Measurements from ENCODE around the gene PNCK.

Gene PNCK

GRCh38 chrX:153641627-153642026 lies 32.0 kb downstream of the PNCK start:
- no peak for DNase-seq (ENCODE audit: low read depth in 2 of 2)

GRCh38 chrX:153640736-153641575 lies 32.7 kb downstream of the PNCK start:
- DNase-seq (ENCODE audit: low read depth in 2 of 2), result no peak

DNA sequence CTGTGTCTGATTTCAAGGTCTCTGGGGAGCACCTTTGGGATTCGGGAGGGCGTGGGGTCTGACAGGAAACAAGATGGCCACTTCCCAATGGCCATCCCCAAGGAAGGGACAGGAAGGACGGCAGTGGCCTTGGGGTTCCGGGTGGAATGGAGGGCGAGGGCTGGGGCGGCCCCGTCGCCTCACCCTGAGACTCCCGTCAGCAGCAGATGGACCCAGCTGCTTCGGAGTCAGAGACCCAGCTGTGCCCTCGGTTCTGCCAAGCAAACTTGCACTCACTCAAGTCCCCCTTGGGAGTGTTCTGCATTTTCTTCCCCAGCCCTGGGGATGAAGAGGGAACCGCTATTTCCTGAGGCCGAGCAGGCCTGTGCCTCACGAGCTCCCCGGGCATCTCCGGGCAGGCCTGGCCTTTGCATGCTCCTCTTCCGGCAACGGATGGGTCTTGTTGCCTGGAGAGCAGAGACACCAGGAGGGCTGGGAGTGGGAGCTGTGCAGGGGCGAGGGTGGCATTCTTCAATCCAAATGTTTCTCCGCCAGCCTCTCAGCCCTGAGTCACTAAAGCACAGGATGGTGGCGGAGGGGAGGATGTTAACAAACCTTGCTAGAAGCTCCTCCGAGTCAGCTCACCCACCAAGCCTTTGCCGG lies 33.4 kb downstream of the PNCK start:
- no peak for DNase-seq (ENCODE audit: low read depth in 2 of 2)

GRCh38 chrX:153639177-153640044 lies 34.2 kb downstream of the PNCK start:
- no peak for DNase-seq (ENCODE audit: low read depth in 2 of 2)

DNA sequence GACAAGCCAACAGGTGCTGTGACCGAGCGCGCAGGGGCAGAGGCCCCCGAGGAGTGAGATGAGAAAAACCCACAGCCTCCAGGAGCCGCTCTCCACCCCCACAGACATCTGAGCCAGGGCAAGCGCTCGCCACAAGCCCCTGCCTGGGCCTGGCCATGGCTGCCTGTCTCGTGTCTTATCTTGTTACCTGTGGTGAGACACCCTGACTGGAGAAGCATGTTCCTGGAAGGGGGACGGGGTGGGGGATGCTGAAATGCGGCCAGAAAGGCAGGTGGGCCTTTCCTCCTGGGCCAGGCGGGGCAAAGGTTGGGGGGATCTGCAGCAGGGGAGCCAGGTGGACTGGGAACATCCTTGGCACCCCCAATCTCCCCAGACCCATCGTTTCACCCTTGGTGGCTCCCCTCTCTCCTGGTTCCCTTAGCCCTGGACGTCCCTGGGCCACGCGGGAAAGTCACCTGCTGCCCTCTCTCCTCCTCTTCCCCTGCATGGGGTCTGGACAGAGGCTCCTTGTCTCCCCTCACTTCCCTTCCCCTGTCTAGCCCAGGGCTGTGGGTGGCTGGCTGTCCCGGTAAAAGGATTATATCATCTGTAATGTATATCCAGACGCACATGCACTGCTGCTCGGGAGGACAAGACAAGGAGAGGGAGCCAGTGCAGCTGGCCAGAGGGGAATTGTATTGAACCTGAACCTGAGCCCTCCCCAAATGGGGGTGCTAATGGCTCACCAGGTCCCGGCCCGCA lies 35.0 kb downstream of the PNCK start:
- DNase-seq (ENCODE audit: low read depth in 2 of 2), result no peak

- no peak for DNase-seq (ENCODE audit: low read depth in 2 of 2)
Observed at GRCh38 chrX:153638041-153638371, 35.6 kb downstream of the PNCK start.

DNA sequence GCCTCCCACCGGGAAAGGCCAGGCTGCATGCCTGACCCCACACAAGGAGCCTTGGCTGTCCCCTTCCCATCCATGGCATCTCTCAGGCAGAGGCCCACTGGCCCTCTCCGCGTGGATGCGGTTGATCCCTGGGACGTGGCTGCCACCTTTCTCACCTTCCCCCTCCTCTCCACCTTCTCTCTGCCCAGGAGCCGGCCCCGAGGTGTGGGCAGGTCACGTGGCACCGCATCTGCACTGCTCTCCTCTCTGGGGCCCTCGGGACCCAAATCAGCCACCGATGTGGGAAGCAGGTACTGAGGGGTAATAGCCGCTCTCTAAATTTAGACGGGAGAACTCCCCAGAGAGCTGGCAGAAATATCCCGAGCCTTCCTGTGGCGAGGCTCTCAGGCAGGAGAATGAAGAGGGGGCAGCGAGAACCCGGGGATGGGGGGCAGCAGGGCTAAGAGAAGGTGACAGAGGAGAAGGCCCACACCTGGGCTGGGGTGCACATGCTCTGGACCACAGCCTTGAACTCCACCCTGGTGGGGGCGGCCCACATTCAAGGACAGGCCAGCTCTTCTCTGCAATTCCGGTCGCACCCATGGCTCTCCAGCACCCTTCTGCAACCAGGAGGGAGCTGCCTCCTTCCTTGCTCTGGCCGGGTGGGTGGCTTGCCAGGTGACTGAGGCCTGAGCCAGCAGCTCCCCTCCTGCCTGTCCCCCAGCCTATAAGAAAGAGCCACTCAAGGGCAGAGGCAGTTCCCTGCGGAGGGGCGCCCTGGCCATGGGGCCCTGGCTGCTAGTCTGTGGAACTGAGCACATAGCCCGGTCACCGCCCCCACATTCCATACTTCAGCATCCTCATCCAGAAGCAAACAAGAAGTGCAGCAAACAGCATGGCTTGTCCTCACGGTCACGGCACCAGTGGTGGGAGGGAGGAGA lies 36.2 kb downstream of the PNCK start:
- DNase-seq (ENCODE audit: low read depth in 2 of 2), result no peak

- DNase-seq (ENCODE audit: low read depth in 2 of 2), result no peak
Observed at GRCh38 chrX:153636716-153637115, 36.9 kb downstream of the PNCK start.

DNA sequence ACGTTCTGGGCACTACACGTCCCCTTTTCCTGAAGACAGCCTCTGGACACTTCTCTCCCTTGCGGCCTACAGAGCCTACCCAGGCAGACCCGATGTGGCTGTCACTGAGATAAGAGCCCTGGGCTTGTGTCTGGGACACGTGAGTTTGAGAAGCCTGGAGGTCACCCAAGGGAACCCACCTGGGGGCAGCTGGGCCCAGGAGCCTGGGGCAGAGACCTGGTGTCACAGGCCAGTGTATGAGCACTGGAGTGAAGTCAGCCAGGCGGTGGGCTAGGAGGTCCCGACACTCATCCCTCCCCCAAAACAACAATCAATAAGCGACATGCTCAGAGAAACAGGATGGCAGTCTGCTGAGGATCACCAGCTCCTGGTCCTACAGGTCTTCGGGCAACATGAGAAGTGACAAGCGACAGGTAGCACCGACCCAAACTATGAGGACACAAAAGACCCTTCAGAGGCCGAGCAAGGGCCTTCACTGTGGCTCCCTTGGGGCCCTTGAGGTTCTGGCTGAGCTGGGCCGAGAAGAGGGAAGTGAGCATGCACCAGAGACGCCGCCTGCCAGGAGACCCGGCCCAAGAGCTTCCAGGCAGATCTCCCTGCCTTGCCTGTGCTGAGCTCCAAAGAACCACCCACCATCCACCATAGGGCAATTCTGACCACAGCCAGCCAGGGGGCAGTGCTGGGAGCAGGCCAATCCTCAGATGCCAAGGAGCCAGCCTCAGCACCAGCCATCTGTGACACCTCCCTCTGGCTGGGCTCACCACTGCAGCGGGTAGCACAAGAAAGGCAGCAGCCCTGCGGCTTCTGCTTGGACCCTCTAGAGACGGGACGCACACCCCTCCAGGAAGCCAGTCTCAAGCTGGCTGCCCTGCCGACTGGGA lies 37.6 kb downstream of the PNCK start:
- DNase-seq (ENCODE audit: low read depth in 2 of 2), result no peak

- no peak for DNase-seq (ENCODE audit: low read depth in 2 of 2)
Observed at GRCh38 chrX:153635388-153635787, 38.2 kb downstream of the PNCK start.

DNA sequence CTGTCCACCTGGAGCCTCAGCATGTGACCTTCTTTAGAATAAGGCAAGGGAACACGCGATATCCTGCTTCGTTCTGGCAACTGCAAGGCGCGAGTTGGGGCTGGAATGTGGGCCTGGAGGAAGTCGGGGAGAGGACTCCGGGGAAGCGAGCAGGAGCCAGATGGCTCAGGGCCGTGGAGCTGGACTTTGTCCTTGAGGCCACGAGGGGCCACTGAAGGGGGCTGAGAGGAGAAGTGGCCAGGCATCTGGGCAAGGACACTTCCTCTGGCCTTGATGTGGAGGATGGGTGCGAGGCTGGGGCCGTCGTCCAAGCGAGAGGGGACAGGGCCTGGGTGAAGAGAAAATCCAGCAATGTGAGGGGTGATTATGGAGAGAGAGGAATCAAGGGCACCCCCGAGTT lies 38.8 kb downstream of the PNCK start:
- DNase-seq (ENCODE audit: low read depth in 2 of 2), result no peak

- DNase-seq (ENCODE audit: low read depth in 2 of 2), result no peak
Observed at GRCh38 chrX:153634236-153634635, 39.4 kb downstream of the PNCK start.

DNA sequence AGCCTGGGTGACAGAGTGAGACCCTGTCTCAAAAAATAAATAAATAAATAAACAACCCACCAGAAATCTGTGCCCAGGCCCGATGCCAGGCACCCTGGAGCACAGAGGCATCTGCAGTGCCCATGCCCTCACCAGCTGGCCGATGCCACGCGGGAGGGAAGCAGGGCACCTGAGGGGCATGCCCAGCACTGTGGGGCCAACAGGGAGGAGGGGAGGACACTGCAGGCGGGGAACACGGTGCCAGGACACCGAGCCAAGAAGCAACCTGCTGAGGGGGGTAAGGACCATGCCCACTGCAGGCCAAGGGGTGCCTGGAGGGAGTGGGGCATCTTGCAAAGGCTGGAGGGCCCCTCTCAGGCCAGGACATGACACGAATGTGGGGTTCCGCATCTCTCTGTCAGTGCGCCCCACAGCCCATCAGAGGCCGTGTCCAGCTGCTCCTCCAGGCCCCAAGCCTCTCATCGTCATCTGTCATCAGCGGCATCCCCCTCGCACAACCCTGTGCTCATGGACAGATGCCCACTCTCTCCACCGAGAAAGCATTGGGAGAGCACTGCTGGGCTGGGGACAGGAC lies 39.9 kb downstream of the PNCK start:
- no peak for DNase-seq (ENCODE audit: low read depth in 2 of 2)

GRCh38 chrX:153633048-153633447 lies 40.6 kb downstream of the PNCK start:
- DNase-seq (ENCODE audit: low read depth in 2 of 2), result no peak

- DNase-seq (ENCODE audit: low read depth in 2 of 2), result no peak
Observed at GRCh38 chrX:153632595-153632946, 41.0 kb downstream of the PNCK start.

DNA sequence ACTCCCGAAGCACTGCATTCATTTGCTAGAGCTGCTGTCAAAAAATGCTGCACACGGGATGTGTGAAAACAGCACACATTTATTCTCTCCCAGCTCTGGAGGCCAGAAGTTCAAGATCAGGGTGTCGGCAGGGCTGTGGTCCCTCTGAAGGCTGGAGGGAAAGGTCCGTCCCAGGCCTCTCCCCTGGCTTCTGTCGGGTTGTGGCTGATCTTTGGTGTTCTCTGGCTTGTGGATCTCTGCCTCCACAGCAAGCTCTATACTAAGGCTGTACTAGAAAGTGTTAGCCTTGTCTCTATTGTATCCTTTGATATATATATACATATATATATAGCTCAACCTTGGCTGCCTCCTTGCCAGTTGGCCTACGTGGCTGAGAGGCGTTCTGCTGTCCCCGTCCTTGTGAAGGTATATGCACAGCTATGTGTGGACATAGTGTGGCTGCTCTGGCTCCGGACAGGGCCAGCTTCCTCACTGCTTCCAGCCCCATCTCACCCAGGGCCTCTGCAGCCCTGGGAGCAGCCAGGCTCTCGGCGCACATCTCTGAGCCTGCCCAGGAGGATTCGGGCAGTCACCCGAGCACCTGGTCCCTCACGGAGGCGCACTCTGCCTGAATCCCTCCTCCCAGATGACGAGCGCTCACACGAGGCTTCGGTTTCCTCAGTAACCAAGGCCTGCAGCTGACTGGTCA lies 41.6 kb downstream of the PNCK start:
- no peak for DNase-seq (ENCODE audit: low read depth in 2 of 2)

DNA sequence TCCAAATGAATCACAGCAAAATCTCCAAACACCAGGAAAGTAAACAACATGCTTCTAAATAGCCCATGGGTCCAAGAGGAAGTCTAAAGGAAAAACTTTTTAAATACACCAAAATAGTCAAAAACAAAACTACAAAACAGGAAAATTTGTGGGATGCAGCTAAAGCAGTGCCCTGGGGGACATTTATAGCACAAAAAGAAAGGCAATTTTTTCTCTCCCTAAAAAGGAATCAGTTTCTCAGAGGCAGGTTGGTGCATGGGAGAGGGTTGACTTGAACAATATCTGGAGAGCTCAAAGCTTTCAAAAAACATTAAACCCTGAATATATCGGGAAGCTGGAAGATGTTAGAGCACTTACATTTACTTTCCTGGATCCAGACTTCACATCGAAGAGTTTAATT lies 42.3 kb downstream of the PNCK start:
- no peak for DNase-seq (ENCODE audit: low read depth in 2 of 2)

- DNase-seq (ENCODE audit: low read depth in 2 of 2), result no peak
Observed at GRCh38 chrX:153628665-153629064, 44.9 kb downstream of the PNCK start.

DNA sequence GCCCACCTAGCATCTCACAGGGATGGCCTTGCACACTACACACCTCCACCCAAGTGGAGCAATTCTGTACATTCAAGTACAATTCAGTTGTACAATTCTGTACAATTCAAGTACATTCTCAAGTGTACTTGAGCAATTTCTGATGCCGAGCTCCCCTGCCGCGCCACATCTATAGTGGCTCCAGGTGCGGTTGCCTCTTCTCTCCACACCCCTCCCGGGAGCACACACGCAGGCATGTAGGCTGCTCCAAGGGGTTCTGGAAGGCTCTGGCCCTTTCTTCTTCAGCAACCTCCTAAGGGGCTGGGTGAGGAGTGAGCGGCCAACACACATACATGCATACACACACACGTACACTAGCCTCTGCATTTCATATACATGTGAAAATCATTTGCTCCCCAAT lies 45.5 kb downstream of the PNCK start:
- no peak for DNase-seq (ENCODE audit: low read depth in 2 of 2)
